Spleen (tissue), 11 donors: ENCODE results near the gene PHF21A. TPM values are rescaled to one million over a fixed set of nuclear protein-coding genes. Genes with fewer than 3 reads are reported as not detected.

Experiments used
- DNase-seq: peaks from one replicate; pipeline ENCODE4 v3.0.0-alpha.2; 2020
- H3K27ac ChIP-seq, 8 donors: fragments of 200-600 bp; sonication (generic) in 7 of 8; 1 replicate in 4 of 8; 2 replicates in 4 of 8; pipeline versions ENCODE4 v1.5.0 to v1.8.0; 2016 to 2021; ENCODE audit warnings: inconsistent platforms in 4 of 8, mild to moderate bottlenecking in 4 of 8, moderate library complexity in 1 of 8
- H3K27me3 ChIP-seq, 7 donors: fragments of 200-600 bp; sonication (generic) in 6 of 7; replicated peaks in 1 of 7; 1 replicate in 4 of 7; 2 replicates in 3 of 7; pipeline versions ENCODE4 v1.5.0 to v1.8.0; 2016 to 2021; ENCODE audit warnings: inconsistent platforms in 3 of 7, mild to moderate bottlenecking in 1 of 7
- H3K36me3 ChIP-seq, 6 donors: fragments of 200-600 bp; sonication (generic) in 5 of 6; 1 replicate in 4 of 6; 2 replicates in 2 of 6; pipeline versions ENCODE4 v1.5.0 to v1.8.0; 2016 to 2021; ENCODE audit warnings: inconsistent platforms in 2 of 6
- H3K4me1 ChIP-seq, 6 donors: fragments of 200-600 bp; sonication (generic) in 5 of 6; 1 replicate in 3 of 6; 2 replicates in 3 of 6; pipeline versions ENCODE4 v1.5.0 to v1.8.0; 2016 to 2021; ENCODE audit warnings: inconsistent platforms in 3 of 6
- H3K4me3 ChIP-seq, 8 donors: fragments of 200-600 bp; sonication (generic) in 7 of 8; 1 replicate in 4 of 8; 2 replicates in 4 of 8; pipeline versions ENCODE4 v1.5.0 to v1.8.0; 2016 to 2021; ENCODE audit warnings: inconsistent platforms in 4 of 8, mild to moderate bottlenecking in 4 of 8, moderate library complexity in 2 of 8
- H3K9me3 ChIP-seq, 8 donors: fragments of 200-600 bp; sonication (generic) in 7 of 8; 1 replicate in 4 of 8; 2 replicates in 4 of 8; pipeline versions ENCODE4 v1.5.0 to v1.8.0; 2016 to 2021; ENCODE audit warnings: inconsistent platforms in 4 of 8
- CTCF ChIP-seq, 11 experiments: fragments of 200-600 bp in 7 of 11; fragments of 450-650 bp in 4 of 11; sonication (generic) in 4 of 11; IDR thresholded peaks in 8 of 11; conservative IDR thresholded peaks in 3 of 11; 1 replicate in 7 of 11; 2 replicates in 4 of 11; pipeline versions ENCODE4 v1.4.0 to v1.8.0; 2016 to 2021; ENCODE audit warnings: antibody characterized with exemption in 11 of 11, inconsistent platforms in 4 of 11, mild to moderate bottlenecking in 1 of 11
- POLR2A ChIP-seq, 3 donors: fragments of 450-650 bp; IDR thresholded peaks; one replicate each; pipeline ENCODE4 v1.5.1; 2017; ENCODE audit warnings: antibody characterized with exemption in 3 of 3, mild to moderate bottlenecking in 1 of 3
- POLR2AphosphoS5 ChIP-seq, 3 donors: sonication (generic); formaldehyde crosslinking; IDR thresholded peaks; one replicate each; pipeline ENCODE4 v1.5.1; 2017; ENCODE audit warnings: antibody characterized with exemption in 3 of 3
- whole genome bisulfite sequencing, 5 donors: extraction: QIAGEN DNeasy Blood & Tissue Kit in 3 of 5; methylation state at CpG; one replicate each; pipeline versions ENCODE4 v1.1.5 to v1.1.7; 2013 to 2018; 5-methylcytosine and 5-hydroxymethylcytosine counted together
- intact Hi-C: fragments of 100-400 bp; cut with DNase I; formaldehyde crosslinking; loops from one replicate; pipeline ENCODE4 v1.15.0; 2023; ENCODE audit warnings: low total_unique reads
- polyA plus RNA-seq, 3 donors: library from polyadenylated mRNA; stranded (reverse); fragments of 200-250 nt; gene quantifications; one replicate each; pipeline ENCODE4 v1.2.1, GENCODE V29; 2013
- total RNA-seq, 7 donors: library from RNA; depleted of rRNA in 3 of 7; stranded (reverse); fragments of >200 nt in 3 of 7; fragmentation: NEBNext Ultra II Directional in 4 of 7; extraction: Animal tissue kit (Norgen Biotek cat#: 25700) in 4 of 7; gene quantifications; one replicate each; pipeline versions ENCODE4 v1.1.0 to v1.2.1, GENCODE V29; 2016 to 2021
- donor health status: healthy with polysubstance abuse.
- donor health status: DM: no; HTN: no; CAD: no; lungs with moderate emphysema.
- donor health status: DM: no; HTN: no; CAD: no.
- donor health status: Bipolar disorder and iron deficiency.
- donor health status: healthy.
- donor health status: DM: no; HTN: no; CAD: no.
- donor health status: DM: yes; HTN: yes; CAD: no.

PHF21A gene
- total and polyA plus RNA-seq, 10 donors = 9.2 to 110 (median 79.7) TPM

- DNase-seq = no peak
- no peak for TF ChIP-seq POLR2A (IDR thresholded peaks at IDR 0.05)
- intact Hi-C loops = no loop called here
- no peaks in the 10 kb centered on the region for H3K27me3 ChIP-seq
- H3K27ac ChIP-seq = no peak overlapping the region
- WGBS, 5 donors = 93 to 98% (median 97%) methylated on average over 1 of the region's 1 CpG
- no peak overlapping the region for H3K4me3 ChIP-seq
- peaks cover 0 to 96% (median 31%) of the 10 kb centered on the region in 6 donors for H3K36me3 ChIP-seq
- H3K9me3 ChIP-seq = no peaks in the 10 kb centered on the region
- H3K4me1 ChIP-seq = peaks cover 0 to 8% (median 0%) of the 10 kb centered on the region in 6 donors
These were observed 47.6 kb downstream of the PHF21A start for GRCh38 chr11:46073632-46074031.

GRCh38 chr11:46072172-46072964 lies 48.9 kb downstream of the PHF21A start:
- TF ChIP-seq CTCF (IDR thresholded peaks at IDR 0.05 in 8 of 11, conservative IDR thresholded peaks at IDR 0.05 in 3 of 11) (no peak), POLR2A (IDR thresholded peaks at IDR 0.05) (no peak), POLR2AphosphoS5 (IDR thresholded peaks at IDR 0.05) (no peak)
- intact Hi-C loops = no loop called here
- no peaks in the 10 kb centered on the region for H3K9me3 ChIP-seq
- WGBS, 5 donors = 59 to 79% (median 60%) methylated on average over 4 of the region's 4 CpGs
- no peak overlapping the region for H3K27ac ChIP-seq
- no peak overlapping the region for H3K4me3 ChIP-seq
- DNase-seq = no peak
- H3K36me3 ChIP-seq = peaks cover 0 to 97% (median 25%) of the 10 kb centered on the region in 6 donors
- peaks cover 0 to 8% (median 0%) of the 10 kb centered on the region in 6 donors for H3K4me1 ChIP-seq
- H3K27me3 ChIP-seq = no peaks in the 10 kb centered on the region

GRCh38 chr11:46071091-46071490 lies 50.2 kb downstream of the PHF21A start:
- intact Hi-C loops = no loop called here
- WGBS, 5 donors = 98 to 100% (median 100%) methylated on average over 1 of the region's 1 CpG
- peaks cover 0 to 97% (median 21%) of the 10 kb centered on the region in 6 donors for H3K36me3 ChIP-seq
- no peaks in the 10 kb centered on the region for H3K9me3 ChIP-seq
- no peak overlapping the region for H3K27ac ChIP-seq
- DNase-seq = no peak
- H3K4me3 ChIP-seq = no peak overlapping the region
- no peaks in the 10 kb centered on the region for H3K27me3 ChIP-seq
- TF ChIP-seq POLR2AphosphoS5 (IDR thresholded peaks at IDR 0.05) = no peak
- TF ChIP-seq CTCF (IDR thresholded peaks at IDR 0.05 in 8 of 11, conservative IDR thresholded peaks at IDR 0.05 in 3 of 11) = no peak
- TF ChIP-seq POLR2A (IDR thresholded peaks at IDR 0.05) = no peak
- peaks cover 0 to 8% (median 0%) of the 10 kb centered on the region in 6 donors for H3K4me1 ChIP-seq

GRCh38 chr11:46069595-46069994 lies 51.7 kb downstream of the PHF21A start:
- Histone ChIP-seq H3K36me3 (peaks cover 0 to 96% (median 10%) of the 10 kb centered on the region in 6 donors), H3K9me3 (no peaks in the 10 kb centered on the region), H3K27me3 (no peaks in the 10 kb centered on the region), H3K4me1 (peaks cover 0 to 8% (median 0%) of the 10 kb centered on the region in 6 donors), H3K27ac (no peak overlapping the region), H3K4me3 (no peak overlapping the region)
- no peak for DNase-seq
- 87 to 93% (median 92%) methylated on average over 3 of the region's 3 CpGs for WGBS, 5 donors
- intact Hi-C loops = no loop called here
- no peak for TF ChIP-seq POLR2A (IDR thresholded peaks at IDR 0.05)
- TF ChIP-seq POLR2AphosphoS5 (IDR thresholded peaks at IDR 0.05) = no peak
- TF ChIP-seq CTCF (IDR thresholded peaks at IDR 0.05 in 8 of 11, conservative IDR thresholded peaks at IDR 0.05 in 3 of 11) = no peak
